ENCODE data around the gene RP9. TPM values are rescaled to one million over a fixed set of nuclear protein-coding genes. Genes with fewer than 3 reads are reported as not detected.

Gene RP9
- total and polyA plus RNA-seq, 2 of the 13 experiments (the other 11 are each of a cell fraction or from before 2014, with no cell fraction given) = 14.2 to 18.6 TPM

DNA sequence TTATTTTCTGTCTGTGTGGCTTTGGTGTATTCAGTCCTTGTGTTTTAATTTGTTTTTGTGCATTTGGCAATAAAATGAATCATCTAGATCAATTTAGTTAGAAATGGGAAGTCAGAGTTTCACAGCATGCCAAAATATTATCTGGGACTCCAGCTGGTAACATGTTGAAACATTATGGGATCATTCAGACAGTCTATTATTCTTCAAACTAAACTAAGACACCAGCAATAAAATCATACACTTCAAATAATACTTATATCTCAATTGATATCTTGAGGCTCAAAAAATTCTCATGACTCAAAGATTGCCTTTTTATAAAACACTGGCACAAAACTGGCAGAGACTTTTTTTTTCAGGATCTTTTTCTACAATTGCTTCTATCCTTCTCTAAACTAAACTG is 5.8 kb upstream of the RP9 start:
- no peak for FAIRE-seq
- no TSS peak for BruUV-seq (replicated peaks)
- intact Hi-C loops (cut with micrococcal nuclease; ENCODE audit: unreplicated experiment) = no loop called here

More for the DNA sequence above, 5.8 kb upstream of the RP9 start:
- in situ Hi-C loops (cut with HindIII; ENCODE audit: extremely low pct_ligation_motif_present, low pct_unique_long_range_greater_than_20kb) = no loop called here
- Histone ChIP-seq H3K36me3 (replicated peaks in 1 of 2; ENCODE audit: control insufficient read depth in 1 of 2, insufficient read depth in 2 of 2, low read length in 2 of 2) (no peaks in the 10 kb centered on the region), H3K4me3 (replicated peaks in 1 of 3; ENCODE audit: insufficient read depth in 1 of 3, low read depth in 2 of 3, low read length in 3 of 3) (no peak overlapping the region), H4K20me1 (ENCODE audit: insufficient read depth, low read length) (no peaks in the 10 kb centered on the region), H3K79me2 (ENCODE audit: insufficient read depth, low read length) (no peaks in the 10 kb centered on the region), H3K9me3 (ENCODE audit: low read length) (peaks cover 9% of the 10 kb centered on the region; the same call in 1 of the 2 replicates), H3K4me2 (ENCODE audit: low read depth, low read length) (no peak overlapping the region), H3K27ac (ENCODE audit: extremely low read length, insufficient read depth, low read length) (no peak overlapping the region), H3K9ac (ENCODE audit: insufficient read depth, low read depth, low read length) (no peak overlapping the region), H2AFZ (ENCODE audit: low read length) (no peak overlapping the region), H3K27me3 (ENCODE audit: control insufficient read depth in 1 of 2, insufficient read depth in 2 of 2, low read length in 2 of 2) (peaks cover 1 to 15% of the 10 kb centered on the region in 2 experiments; a peak in 3 of 5 replicates), H3K4me1 (ENCODE audit: insufficient read depth, low read length) (peaks cover 17% of the 10 kb centered on the region)
- DNase-seq (ENCODE audit: low spot score) (no peak), ATAC-seq (no peak)
- POLR2A ChIA-PET = no interaction called here
- TF ChIP-seq ZNF562 (CRISPR knock-in tag; IDR thresholded peaks at IDR 0.05; ENCODE audit: borderline replicate concordance) (no peak), ZNF274 (CRISPR knock-in tag; IDR thresholded peaks at IDR 0.05) (no peak), MAFG (CRISPR knock-in tag; IDR thresholded peaks at IDR 0.05) (no peak), ZMYM3 (CRISPR knock-in tag; IDR thresholded peaks at IDR 0.05) (no peak), SP5 (CRISPR knock-in tag; IDR thresholded peaks at IDR 0.05; ENCODE audit: borderline replicate concordance, low read depth) (no peak), TAF1 (CRISPR knock-in tag; IDR thresholded peaks at IDR 0.05) (no peak)
- TF ChIP-seq, protein P1, sequence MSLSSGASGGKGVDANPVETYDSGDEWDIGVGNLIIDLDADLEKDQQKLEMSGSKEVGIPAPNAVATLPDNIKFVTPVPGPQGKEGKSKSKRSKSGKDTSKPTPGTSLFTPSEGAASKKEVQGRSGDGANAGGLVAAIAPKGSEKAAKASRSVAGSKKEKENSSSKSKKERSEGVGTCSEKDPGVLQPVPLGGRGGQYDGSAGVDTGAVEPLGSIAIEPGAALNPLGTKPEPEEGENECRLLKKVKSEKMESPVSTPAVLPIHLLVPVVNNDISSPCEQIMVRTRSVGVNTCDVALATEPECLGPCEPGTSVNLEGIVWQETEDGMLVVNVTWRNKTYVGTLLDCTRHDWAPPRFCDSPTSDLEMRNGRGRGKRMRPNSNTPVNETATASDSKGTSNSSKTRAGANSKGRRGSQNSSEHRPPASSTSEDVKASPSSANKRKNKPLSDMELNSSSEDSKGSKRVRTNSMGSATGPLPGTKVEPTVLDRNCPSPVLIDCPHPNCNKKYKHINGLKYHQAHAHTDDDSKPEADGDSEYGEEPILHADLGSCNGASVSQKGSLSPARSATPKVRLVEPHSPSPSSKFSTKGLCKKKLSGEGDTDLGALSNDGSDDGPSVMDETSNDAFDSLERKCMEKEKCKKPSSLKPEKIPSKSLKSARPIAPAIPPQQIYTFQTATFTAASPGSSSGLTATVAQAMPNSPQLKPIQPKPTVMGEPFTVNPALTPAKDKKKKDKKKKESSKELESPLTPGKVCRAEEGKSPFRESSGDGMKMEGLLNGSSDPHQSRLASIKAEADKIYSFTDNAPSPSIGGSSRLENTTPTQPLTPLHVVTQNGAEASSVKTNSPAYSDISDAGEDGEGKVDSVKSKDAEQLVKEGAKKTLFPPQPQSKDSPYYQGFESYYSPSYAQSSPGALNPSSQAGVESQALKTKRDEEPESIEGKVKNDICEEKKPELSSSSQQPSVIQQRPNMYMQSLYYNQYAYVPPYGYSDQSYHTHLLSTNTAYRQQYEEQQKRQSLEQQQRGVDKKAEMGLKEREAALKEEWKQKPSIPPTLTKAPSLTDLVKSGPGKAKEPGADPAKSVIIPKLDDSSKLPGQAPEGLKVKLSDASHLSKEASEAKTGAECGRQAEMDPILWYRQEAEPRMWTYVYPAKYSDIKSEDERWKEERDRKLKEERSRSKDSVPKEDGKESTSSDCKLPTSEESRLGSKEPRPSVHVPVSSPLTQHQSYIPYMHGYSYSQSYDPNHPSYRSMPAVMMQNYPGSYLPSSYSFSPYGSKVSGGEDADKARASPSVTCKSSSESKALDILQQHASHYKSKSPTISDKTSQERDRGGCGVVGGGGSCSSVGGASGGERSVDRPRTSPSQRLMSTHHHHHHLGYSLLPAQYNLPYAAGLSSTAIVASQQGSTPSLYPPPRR (CRISPR knock-in tag; IDR thresholded peaks at IDR 0.05; ENCODE audit: borderline replicate concordance) = no peak
- TF ChIP-seq, protein P2, sequence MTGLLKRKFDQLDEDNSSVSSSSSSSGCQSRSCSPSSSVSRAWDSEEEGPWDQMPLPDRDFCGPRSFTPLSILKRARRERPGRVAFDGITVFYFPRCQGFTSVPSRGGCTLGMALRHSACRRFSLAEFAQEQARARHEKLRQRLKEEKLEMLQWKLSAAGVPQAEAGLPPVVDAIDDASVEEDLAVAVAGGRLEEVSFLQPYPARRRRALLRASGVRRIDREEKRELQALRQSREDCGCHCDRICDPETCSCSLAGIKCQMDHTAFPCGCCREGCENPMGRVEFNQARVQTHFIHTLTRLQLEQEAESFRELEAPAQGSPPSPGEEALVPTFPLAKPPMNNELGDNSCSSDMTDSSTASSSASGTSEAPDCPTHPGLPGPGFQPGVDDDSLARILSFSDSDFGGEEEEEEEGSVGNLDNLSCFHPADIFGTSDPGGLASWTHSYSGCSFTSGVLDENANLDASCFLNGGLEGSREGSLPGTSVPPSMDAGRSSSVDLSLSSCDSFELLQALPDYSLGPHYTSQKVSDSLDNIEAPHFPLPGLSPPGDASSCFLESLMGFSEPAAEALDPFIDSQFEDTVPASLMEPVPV (CRISPR knock-in tag; IDR thresholded peaks at IDR 0.05) = no peak
- TF ChIP-seq, protein P3, sequence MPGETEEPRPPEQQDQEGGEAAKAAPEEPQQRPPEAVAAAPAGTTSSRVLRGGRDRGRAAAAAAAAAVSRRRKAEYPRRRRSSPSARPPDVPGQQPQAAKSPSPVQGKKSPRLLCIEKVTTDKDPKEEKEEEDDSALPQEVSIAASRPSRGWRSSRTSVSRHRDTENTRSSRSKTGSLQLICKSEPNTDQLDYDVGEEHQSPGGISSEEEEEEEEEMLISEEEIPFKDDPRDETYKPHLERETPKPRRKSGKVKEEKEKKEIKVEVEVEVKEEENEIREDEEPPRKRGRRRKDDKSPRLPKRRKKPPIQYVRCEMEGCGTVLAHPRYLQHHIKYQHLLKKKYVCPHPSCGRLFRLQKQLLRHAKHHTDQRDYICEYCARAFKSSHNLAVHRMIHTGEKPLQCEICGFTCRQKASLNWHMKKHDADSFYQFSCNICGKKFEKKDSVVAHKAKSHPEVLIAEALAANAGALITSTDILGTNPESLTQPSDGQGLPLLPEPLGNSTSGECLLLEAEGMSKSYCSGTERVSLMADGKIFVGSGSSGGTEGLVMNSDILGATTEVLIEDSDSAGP (CRISPR knock-in tag; IDR thresholded peaks at IDR 0.05; ENCODE audit: borderline replicate concordance) = no peak
- CTCF ChIA-PET (ENCODE audit: low intra/inter-chr PET ratio, low total read pairs) = no interaction called here
